ENCODE measurements around the gene PLD5. TPM values are rescaled to one million over a fixed set of nuclear protein-coding genes. Genes with fewer than 3 reads are reported as not detected.
A peak's percentile ranks its signal among the peaks of the same experiment; 100 is the strongest.

PLD5 gene
- total RNA-seq, 1 donor from 2014 or later = 1.0 TPM

GRCh38 chr1:242196914-242197313 is 327.6 kb downstream of the PLD5 start:
- no peaks in the 10 kb centered on the region for H3K9me3 Mint-ChIP-seq (ENCODE audit: low read depth)
- no peaks in the 10 kb centered on the region for H3K36me3 Mint-ChIP-seq (ENCODE audit: insufficient read depth)
- no peak for TF ChIP-seq CTCF (IDR thresholded peaks at IDR 0.05; ENCODE audit: unreplicated experiment)
- H3K27ac Mint-ChIP-seq = no peak overlapping the region
- H3K27me3 Mint-ChIP-seq = peaks cover 8% of the 10 kb centered on the region
- no peaks in the 10 kb centered on the region for H3K4me1 Mint-ChIP-seq (ENCODE audit: low read depth)
- H3K4me3 Mint-ChIP-seq (ENCODE audit: low read depth) = no peak overlapping the region
- no peak for DNase-seq (ENCODE audit: low spot score, unreplicated experiment)

GRCh38 chr1:242196101-242196500 is 328.4 kb downstream of the PLD5 start:
- Mint-ChIP-seq H3K36me3 (ENCODE audit: insufficient read depth) (no peaks in the 10 kb centered on the region), H3K27me3 (peaks cover 12% of the 10 kb centered on the region), H3K27ac (no peak overlapping the region), H3K4me3 (ENCODE audit: low read depth) (no peak overlapping the region), H3K9me3 (ENCODE audit: low read depth) (no peaks in the 10 kb centered on the region), H3K4me1 (ENCODE audit: low read depth) (no peaks in the 10 kb centered on the region)
- DNase-seq (ENCODE audit: low spot score, unreplicated experiment) = no peak
- no peak for TF ChIP-seq CTCF (IDR thresholded peaks at IDR 0.05; ENCODE audit: unreplicated experiment)

- peak; percentile 8 for TF ChIP-seq CTCF (IDR thresholded peaks at IDR 0.05; ENCODE audit: unreplicated experiment)
- H3K27me3 Mint-ChIP-seq = peaks cover 7% of the 10 kb centered on the region
- no peak for DNase-seq (ENCODE audit: low spot score, unreplicated experiment)
- H3K9me3 Mint-ChIP-seq (ENCODE audit: low read depth) = no peaks in the 10 kb centered on the region
- no peak overlapping the region for H3K27ac Mint-ChIP-seq
- no peaks in the 10 kb centered on the region for H3K36me3 Mint-ChIP-seq (ENCODE audit: insufficient read depth)
- no peak overlapping the region for H3K4me3 Mint-ChIP-seq (ENCODE audit: low read depth)
- no peaks in the 10 kb centered on the region for H3K4me1 Mint-ChIP-seq (ENCODE audit: low read depth)
Observed at GRCh38 chr1:242189591-242189990, 334.9 kb downstream of the PLD5 start.

GRCh38 chr1:242187816-242188215 is 336.7 kb downstream of the PLD5 start:
- DNase-seq (ENCODE audit: low spot score, unreplicated experiment) = no peak
- Mint-ChIP-seq H3K4me1 (ENCODE audit: low read depth) (no peaks in the 10 kb centered on the region), H3K36me3 (ENCODE audit: insufficient read depth) (no peaks in the 10 kb centered on the region), H3K4me3 (ENCODE audit: low read depth) (no peak overlapping the region), H3K27me3 (peaks cover 7% of the 10 kb centered on the region), H3K9me3 (ENCODE audit: low read depth) (no peaks in the 10 kb centered on the region), H3K27ac (no peak overlapping the region)
- TF ChIP-seq CTCF (IDR thresholded peaks at IDR 0.05; ENCODE audit: unreplicated experiment) = no peak

- DNase-seq (ENCODE audit: low spot score, unreplicated experiment) = no peak
- no peaks in the 10 kb centered on the region for H3K36me3 Mint-ChIP-seq (ENCODE audit: insufficient read depth)
- H3K27me3 Mint-ChIP-seq = peaks cover 5% of the 10 kb centered on the region
- no peak for TF ChIP-seq CTCF (IDR thresholded peaks at IDR 0.05; ENCODE audit: unreplicated experiment)
- no peaks in the 10 kb centered on the region for H3K4me1 Mint-ChIP-seq (ENCODE audit: low read depth)
- no peak overlapping the region for H3K27ac Mint-ChIP-seq
- H3K4me3 Mint-ChIP-seq (ENCODE audit: low read depth) = no peak overlapping the region
- no peaks in the 10 kb centered on the region for H3K9me3 Mint-ChIP-seq (ENCODE audit: low read depth)
Observed at GRCh38 chr1:242187171-242187570, 337.3 kb downstream of the PLD5 start.

Data from progenitor cell of endocrine pancreas (in vitro differentiated cells).